SJCRH30 (cell line): ENCODE data around the gene ARRDC1. TPM values are rescaled to one million over a fixed set of nuclear protein-coding genes. Genes with fewer than 3 reads are reported as not detected.
A peak's percentile ranks its signal among the peaks of the same experiment; 100 is the strongest.
"Not testable (repeated sequence)": the region's sequence is repeated elsewhere in the genome, so short reads cannot be mapped to it uniquely, and the experiment has no call there.

ENCODE experiments used
- DNase-seq, 2 experiments: peaks; one replicate each; pipeline ENCODE4 v3.0.0-alpha.2; 2015 to 2020
- H3K27ac ChIP-seq: fragments of 250-450 bp; sonication (Bioruptor Pico); 2 replicates; pipeline ENCODE4 v1.5.1; 2020; ENCODE audit warnings: mild to moderate bottlenecking, moderate library complexity
- H3K27me3 ChIP-seq: fragments of 250-450 bp; sonication (Bioruptor Pico); 2 replicates; pipeline ENCODE4 v1.5.1; 2020; ENCODE audit warnings: mild to moderate bottlenecking, moderate library complexity
- H3K36me3 ChIP-seq: fragments of 250-450 bp; sonication (Bioruptor Pico); 2 replicates; pipeline ENCODE4 v1.5.1; 2020; ENCODE audit warnings: mild to moderate bottlenecking, moderate library complexity
- H3K4me1 ChIP-seq: fragments of 250-450 bp; sonication (Bioruptor Pico); 2 replicates; pipeline ENCODE4 v1.5.1; 2020; ENCODE audit warnings: mild to moderate bottlenecking, moderate library complexity
- H3K4me3 ChIP-seq: fragments of 250-450 bp; sonication (Bioruptor Pico); 2 replicates; pipeline ENCODE4 v1.5.1; 2020; ENCODE audit warnings: mild to moderate bottlenecking, moderate library complexity
- H3K9me3 ChIP-seq: fragments of 250-450 bp; sonication (Bioruptor Pico); replicated peaks from 2 replicates; pipeline ENCODE4 v1.5.1; 2020; ENCODE audit warnings: mild to moderate bottlenecking, moderate library complexity
- total RNA-seq: library from RNA; depleted of rRNA; stranded (reverse); fragments of >200 nt; shearing (Covaris generic); gene quantifications from 2 replicates; pipeline ENCODE4 v1.2.3, GENCODE V29; 2014

Gene ARRDC1
- total RNA-seq, 1 experiment from 2014 or later = 5.4 TPM

- DNase-seq = no peak
- H3K4me1 ChIP-seq = no peaks in the 10 kb centered on the region
- H3K4me3 ChIP-seq = no peak overlapping the region
- no peak overlapping the region for H3K27ac ChIP-seq
- no peaks in the 10 kb centered on the region for H3K27me3 ChIP-seq
- H3K9me3 ChIP-seq = no peaks in the 10 kb centered on the region
- H3K36me3 ChIP-seq = peaks cover 5% of the 10 kb centered on the region; the same call in 1 of the 2 replicates
These were observed 12.3 kb upstream of the ARRDC1 start for GRCh38 chr9:137593176-137593575.

DNA sequence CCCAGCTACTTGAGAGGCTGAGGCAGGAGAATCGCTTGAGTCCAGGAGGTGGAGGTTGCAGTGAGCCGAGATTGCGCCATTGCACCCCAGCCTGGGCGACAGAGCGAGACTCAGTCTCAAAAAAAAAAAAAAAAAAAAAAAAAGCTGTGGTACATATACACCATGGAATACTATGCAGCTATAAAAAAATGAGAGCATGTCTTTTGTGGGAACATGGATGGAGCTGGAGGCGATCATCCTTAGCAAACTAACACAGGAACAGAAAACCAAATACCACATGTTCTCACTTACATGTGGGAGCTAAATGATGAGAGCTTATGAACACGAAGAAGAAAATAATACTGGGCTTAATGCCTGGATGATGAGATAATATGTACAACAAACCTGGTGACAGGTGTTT, 8.9 kb upstream of the ARRDC1 start:
- not testable (repeated sequence) for H3K9me3 ChIP-seq, H3K4me3 ChIP-seq, DNase-seq, H3K27me3 ChIP-seq, H3K4me1 ChIP-seq, H3K27ac ChIP-seq, H3K36me3 ChIP-seq

- no peak for DNase-seq
- Histone ChIP-seq H3K4me3 (no peak overlapping the region), H3K4me1 (no peaks in the 10 kb centered on the region), H3K9me3 (no peaks in the 10 kb centered on the region), H3K27me3 (peaks cover 2% of the 10 kb centered on the region; the same call in 1 of the 2 replicates), H3K36me3 (no peaks in the 10 kb centered on the region), H3K27ac (no peak overlapping the region)
These were observed 6.5 kb upstream of the ARRDC1 start for GRCh38 chr9:137598943-137599342.

DNA sequence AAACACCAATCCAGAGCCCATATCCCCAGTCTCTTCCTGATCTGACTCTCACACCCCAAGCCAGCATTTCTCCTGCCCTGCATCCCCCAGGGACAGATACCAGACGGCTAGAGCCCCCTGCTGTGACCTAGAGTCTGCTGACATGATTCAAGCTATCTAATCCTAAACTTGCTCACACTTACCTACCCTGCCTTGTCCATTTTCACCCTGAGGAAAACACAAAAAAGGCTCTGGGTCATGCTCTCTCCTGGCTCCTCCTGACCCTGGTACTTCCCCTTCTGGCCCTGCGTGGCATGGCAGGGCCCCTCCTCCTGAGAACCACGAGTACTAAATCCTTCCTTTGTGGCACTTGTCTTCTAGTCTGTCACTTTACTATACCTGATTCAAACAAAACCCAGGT, 2.8 kb upstream of the ARRDC1 start:
- Histone ChIP-seq H3K4me1 (no peaks in the 10 kb centered on the region), H3K27me3 (peaks cover 21% of the 10 kb centered on the region), H3K36me3 (no peaks in the 10 kb centered on the region), H3K9me3 (no peaks in the 10 kb centered on the region), H3K27ac (no peak overlapping the region), H3K4me3 (no peak overlapping the region)
- no peak for DNase-seq

- Histone ChIP-seq H3K4me1 (no peaks in the 10 kb centered on the region), H3K27ac (no peak overlapping the region), H3K9me3 (no peaks in the 10 kb centered on the region), H3K4me3 (no peak overlapping the region), H3K36me3 (no peaks in the 10 kb centered on the region), H3K27me3 (peaks cover 26% of the 10 kb centered on the region)
- no peak for DNase-seq
These were observed 1.6 kb upstream of the ARRDC1 start for GRCh38 chr9:137603879-137604278.

DNA sequence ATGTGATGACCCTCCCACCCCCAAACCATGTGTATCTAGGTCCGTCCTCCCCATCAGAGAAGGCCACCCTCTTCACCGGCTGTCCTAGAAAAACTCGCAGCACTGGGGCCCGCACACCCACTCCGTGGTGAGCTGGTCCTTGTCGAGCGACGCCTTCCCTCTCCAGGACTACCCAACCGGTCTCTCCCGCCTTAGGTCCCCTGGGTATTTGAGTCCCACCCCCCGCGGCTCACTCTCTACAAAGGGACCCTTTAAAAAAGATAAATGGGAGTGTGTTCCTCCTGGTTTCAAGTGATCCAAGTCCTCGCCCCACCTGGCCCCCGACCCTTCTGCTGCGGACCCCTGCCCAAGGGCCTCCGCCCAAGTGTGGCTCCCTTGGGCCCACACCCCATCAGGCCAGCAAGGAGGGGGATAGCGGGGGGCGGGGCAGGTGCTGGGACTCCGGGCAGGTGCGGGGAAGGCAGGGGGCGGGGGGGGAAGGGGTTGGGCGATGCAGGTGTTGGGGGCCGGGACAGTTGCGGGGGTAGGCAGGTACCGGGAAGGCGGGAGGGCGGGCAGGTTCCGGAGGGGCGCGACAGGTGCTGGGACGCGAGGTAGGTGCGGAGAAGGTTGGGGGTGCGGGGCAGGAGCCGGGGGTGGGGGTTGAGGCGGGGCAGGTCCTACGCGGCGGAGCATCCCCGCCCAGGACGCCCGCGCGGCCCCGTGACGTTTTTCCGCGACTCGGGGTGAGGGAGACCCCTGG, 970 bp upstream of the ARRDC1 start:
- Histone ChIP-seq H3K27ac (no peak overlapping the region), H3K36me3 (no peaks in the 10 kb centered on the region), H3K4me1 (no peaks in the 10 kb centered on the region), H3K9me3 (no peaks in the 10 kb centered on the region), H3K4me3 (peak overlapping the region; percentile 43), H3K27me3 (peaks cover 28% of the 10 kb centered on the region)
- no peak for DNase-seq

DNA sequence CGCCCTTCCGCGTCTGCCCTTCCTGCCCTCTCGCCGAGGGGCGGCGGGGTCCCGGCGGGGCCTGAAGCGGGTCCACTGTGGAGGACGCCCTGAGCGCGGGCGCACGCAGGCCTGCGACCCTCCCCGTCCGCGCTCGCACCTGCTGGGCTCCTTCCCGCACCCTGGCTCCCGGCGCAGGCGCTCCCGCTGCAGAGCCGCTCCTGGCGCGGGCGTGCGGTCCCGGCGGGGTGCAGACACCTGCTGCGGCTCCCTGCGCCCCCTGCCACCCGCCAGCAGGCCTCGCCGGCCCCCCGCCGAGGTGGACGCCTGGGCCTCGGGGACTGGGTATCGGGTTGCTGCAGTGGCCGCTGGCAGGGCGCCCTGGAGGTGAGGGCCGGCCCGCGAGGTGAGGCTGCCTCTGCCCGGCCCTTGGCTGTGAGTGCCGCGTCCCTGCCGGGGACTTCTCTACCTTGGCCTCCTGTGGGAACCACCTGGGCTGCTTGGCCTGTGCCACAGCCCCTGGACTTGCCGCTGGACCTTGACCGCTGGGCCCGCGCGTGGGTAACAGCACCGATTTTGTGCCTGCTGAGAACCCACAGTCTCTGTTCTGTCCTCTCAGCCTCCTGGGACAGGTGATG, 627 bp downstream of the ARRDC1 start:
- peak in 1 of 2 experiments; percentile 29 for DNase-seq
- Histone ChIP-seq H3K27ac (no peak overlapping the region), H3K4me3 (peak overlapping the region; percentile 67), H3K4me1 (no peaks in the 10 kb centered on the region), H3K27me3 (peaks cover 28% of the 10 kb centered on the region), H3K36me3 (no peaks in the 10 kb centered on the region), H3K9me3 (no peaks in the 10 kb centered on the region)

- no peak overlapping the region for H3K27ac ChIP-seq
- no peak overlapping the region for H3K4me3 ChIP-seq
- DNase-seq = peak in 1 of 2 experiments; percentile 26
- no peaks in the 10 kb centered on the region for H3K36me3 ChIP-seq
- no peaks in the 10 kb centered on the region for H3K9me3 ChIP-seq
- H3K4me1 ChIP-seq = peaks cover 4% of the 10 kb centered on the region; the same call in 1 of the 2 replicates
- peaks cover 28% of the 10 kb centered on the region for H3K27me3 ChIP-seq
These were observed 1.2 kb downstream of the ARRDC1 start for GRCh38 chr9:137606734-137607138.

- no peaks in the 10 kb centered on the region for H3K9me3 ChIP-seq
- peak in 1 of 2 experiments; percentile 44 for DNase-seq
- no peaks in the 10 kb centered on the region for H3K36me3 ChIP-seq
- H3K27ac ChIP-seq = no peak overlapping the region
- no peak overlapping the region for H3K4me3 ChIP-seq
- H3K4me1 ChIP-seq = peaks cover 10% of the 10 kb centered on the region; the same call in 1 of the 2 replicates
- peaks cover 28% of the 10 kb centered on the region for H3K27me3 ChIP-seq
These were observed 1.8 kb downstream of the ARRDC1 start for GRCh38 chr9:137607141-137607857.

GRCh38 chr9:137610944-137611343, 5.5 kb downstream of the ARRDC1 start:
- Histone ChIP-seq H3K27ac (no peak overlapping the region), H3K36me3 (peaks cover 14% of the 10 kb centered on the region), H3K4me3 (no peak overlapping the region), H3K4me1 (peaks cover 15% of the 10 kb centered on the region; the same call in 1 of the 2 replicates), H3K27me3 (peaks cover 22% of the 10 kb centered on the region), H3K9me3 (no peaks in the 10 kb centered on the region)
- DNase-seq = no peak

- H3K36me3 ChIP-seq = peaks cover 22% of the 10 kb centered on the region
- no peak overlapping the region for H3K27ac ChIP-seq
- no peaks in the 10 kb centered on the region for H3K9me3 ChIP-seq
- no peak overlapping the region for H3K4me3 ChIP-seq
- H3K4me1 ChIP-seq = peaks cover 15% of the 10 kb centered on the region; the same call in 1 of the 2 replicates
- peaks cover 15% of the 10 kb centered on the region for H3K27me3 ChIP-seq
- DNase-seq = peak; percentile 42 to 43
These were observed 6.4 kb downstream of the ARRDC1 start for GRCh38 chr9:137611623-137612609.

DNA sequence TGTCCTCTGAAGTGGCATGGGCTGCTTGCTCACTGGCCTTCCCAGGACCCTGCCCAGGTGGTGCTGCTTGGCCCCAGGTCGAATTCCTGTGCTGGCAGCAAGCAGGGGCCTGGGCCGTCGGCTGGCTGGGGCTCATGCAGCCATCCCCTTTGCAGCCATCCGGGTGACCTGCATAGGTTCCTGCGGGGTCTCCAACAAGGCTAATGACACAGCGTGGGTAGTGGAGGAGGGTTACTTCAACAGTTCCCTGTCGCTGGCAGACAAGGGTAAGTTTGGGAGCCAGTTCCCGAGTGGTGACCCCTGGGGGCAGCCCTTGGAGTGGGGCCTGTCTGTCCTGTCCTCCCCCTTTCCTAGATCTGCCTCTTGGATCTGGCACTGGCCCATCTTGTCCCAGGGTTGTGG, 7.3 kb downstream of the ARRDC1 start:
- peaks cover 15% of the 10 kb centered on the region for H3K4me1 ChIP-seq
- DNase-seq = no peak
- peaks cover 7% of the 10 kb centered on the region; the same call in 1 of the 2 replicates for H3K27me3 ChIP-seq
- no peak overlapping the region for H3K4me3 ChIP-seq
- peaks cover 26% of the 10 kb centered on the region for H3K36me3 ChIP-seq
- H3K27ac ChIP-seq = no peak overlapping the region
- H3K9me3 ChIP-seq = no peaks in the 10 kb centered on the region

DNA sequence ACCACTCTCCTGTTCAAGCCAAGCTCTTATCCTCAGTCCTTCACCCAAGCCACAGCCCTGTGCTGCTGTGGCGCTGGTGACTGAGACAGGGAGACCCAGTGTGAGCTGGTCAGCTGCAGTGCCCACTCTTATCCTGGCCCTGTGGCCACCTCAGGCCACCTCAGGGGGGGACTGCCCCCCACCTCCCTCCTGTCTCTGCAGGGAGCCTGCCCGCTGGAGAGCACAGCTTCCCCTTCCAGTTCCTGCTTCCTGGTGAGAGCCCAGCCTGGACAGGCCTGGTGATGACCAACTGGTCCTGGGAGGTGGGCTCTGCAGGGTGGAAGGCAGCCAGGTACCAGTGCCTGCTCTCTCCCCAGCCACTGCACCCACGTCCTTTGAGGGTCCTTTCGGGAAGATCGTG, 7.8 kb downstream of the ARRDC1 start:
- Histone ChIP-seq H3K4me1 (peaks cover 15% of the 10 kb centered on the region), H3K27ac (no peak overlapping the region), H3K9me3 (no peaks in the 10 kb centered on the region), H3K36me3 (peaks cover 26% of the 10 kb centered on the region), H3K27me3 (peaks cover 7% of the 10 kb centered on the region; the same call in 1 of the 2 replicates), H3K4me3 (no peak overlapping the region)
- DNase-seq = no peak
